ENCODE results near the gene ADCK1.
"Not testable (repeated sequence)": the region's sequence is repeated elsewhere in the genome, so short reads cannot be mapped to it uniquely, and the experiment has no call there.

ADCK1 gene, protein sequence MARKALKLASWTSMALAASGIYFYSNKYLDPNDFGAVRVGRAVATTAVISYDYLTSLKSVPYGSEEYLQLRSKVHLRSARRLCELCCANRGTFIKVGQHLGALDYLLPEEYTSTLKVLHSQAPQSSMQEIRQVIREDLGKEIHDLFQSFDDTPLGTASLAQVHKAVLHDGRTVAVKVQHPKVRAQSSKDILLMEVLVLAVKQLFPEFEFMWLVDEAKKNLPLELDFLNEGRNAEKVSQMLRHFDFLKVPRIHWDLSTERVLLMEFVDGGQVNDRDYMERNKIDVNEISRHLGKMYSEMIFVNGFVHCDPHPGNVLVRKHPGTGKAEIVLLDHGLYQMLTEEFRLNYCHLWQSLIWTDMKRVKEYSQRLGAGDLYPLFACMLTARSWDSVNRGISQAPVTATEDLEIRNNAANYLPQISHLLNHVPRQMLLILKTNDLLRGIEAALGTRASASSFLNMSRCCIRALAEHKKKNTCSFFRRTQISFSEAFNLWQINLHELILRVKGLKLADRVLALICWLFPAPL

DNA sequence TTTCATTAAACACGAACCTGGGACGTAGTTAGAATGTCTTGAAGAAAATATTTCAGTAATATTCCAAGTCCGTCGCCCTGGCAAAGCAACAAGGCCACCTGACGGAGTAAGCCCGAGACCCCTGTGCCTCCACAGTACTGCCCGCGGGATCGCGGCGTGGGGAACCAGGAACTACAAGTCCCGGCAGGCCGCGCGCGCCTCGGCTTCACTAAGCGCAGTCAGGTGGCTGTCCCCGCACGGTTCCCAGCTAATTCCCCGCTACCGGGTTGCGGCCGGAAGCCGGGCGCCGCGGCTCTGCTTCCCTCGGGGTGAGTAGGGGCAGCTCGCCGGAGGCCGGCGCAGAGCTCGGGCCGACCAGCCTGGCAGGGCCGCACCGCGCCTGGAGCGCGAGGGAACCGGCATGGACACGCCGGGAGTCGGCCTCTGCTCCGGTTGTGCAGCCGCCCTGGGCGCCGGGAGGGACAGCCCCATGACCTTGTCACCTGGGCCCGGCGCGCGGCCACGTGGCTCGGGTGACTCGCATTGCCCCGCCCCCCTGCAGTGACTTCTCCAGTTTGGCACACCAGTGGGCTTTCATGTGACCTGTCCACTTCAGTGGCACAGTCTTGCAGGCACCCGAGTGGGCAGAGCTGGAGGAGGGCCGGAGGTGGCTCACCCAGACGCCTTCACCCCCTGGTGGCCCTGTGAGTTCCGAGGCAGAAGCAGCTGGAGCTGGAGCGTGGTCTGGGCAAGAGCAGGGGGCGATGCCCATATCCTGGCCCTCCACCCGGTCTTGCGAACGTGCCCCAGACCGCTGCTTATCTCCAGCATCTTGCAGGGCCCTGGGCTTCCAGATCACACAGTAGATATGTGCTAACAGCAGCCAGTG, at the start of gene ADCK1:
ADCK1 (plus strand) TSS at position 247 of the 868 bp plus-strand sequence. CDS start 18,870 bp downstream, outside the sequence.
- peak; percentile 58 for DNase-seq (ENCODE audit: low read depth, low spot score)

DNA sequence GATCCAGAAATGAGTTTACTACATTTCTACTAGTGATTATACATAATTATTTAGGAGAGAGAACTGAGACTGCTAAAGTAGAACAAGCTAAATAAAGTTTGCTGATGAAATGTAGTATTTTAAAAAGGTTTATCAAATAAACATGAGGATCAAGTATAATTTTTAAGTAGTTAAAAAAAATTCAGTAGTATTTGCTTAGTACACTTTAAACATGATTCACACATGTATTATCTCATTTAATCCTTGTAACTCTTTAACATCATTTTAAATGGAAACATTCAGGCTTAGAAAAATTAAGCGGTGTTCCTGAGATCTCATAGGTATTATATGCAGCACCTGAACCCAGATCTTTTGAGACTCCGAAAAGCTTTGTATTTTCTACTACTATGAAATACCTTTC, 47.6 kb upstream of the ADCK1 start:
- no peak for DNase-seq (ENCODE audit: low read depth, low spot score)

DNA sequence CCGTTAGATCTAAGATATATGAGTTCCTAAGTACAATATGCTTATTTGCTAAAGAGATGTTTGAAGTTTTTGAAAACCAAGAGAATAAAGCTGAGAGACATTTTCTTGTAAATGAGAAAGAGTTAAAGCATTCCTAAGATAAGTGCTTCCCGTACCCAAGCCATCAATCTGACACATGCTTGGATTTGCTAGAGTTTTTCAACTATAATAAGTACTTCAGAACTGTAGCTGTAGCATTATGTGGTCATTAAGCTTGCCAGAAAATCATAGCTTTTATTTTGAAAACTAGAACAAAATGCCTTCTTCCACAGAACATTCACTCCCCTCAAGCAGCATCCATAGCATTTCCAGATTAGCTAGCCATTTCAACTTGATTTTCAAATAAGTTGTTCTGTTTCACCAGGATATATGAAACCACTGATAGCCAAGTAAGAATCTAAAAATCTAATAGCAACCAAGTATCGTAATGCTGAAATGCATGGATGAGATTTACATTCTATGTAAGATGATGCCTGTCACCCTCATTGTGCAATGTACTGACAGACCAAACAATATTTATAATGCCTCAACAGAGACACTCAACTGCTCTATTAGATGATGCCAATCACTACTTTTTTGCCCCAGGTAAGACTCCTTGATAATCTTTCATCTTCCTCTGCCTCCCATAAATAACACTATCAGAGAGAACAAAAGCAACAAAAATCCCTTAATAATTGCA, 47.0 kb upstream of the ADCK1 start:
- no peak for DNase-seq (ENCODE audit: low read depth, low spot score)

DNA sequence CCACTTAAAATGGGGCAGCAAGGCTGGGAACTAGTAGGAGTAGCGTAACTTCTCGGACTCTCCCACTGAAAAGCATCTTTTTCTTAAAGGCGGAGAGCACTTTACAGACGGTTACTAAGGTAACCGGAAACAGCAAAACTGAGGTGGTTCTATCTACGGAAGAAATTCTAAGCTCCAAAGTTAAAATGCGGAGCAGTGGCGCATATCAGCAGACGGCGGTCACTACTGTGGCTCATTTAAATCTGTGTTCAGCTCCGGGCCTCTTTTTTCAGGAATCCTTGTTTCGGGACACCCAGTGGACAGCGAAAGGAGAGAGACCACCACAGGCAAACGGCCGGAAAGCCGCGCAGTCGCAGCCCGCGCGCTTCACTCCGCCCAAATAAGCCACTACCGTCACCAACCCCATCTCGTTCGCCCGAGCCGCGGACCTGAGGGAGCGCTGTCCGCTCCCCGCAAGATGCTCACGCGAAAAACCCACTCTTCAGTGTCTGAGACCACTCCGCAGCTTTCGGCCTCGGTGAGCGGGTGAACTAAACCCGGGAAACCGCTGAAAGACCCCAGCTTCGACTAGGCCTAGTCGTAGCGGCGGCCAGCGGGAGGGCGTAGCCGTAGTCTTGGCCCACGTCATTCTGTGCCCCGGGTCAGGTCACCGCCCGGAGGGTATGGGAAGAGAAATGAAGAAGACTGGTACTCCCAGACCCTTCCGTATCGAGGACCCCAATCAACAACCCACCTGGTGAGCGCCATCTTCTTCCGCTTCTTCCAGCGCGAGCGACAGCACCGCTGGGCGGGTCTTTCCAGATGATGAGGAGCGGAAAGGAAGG, 39.3 kb upstream of the ADCK1 start, which contains the start of gene SNW1:
SNW1 (minus strand) TSS at position 776 of the 824 bp plus-strand sequence; CDS start at position 747, 29 bp downstream.
- peak; percentile 88 for DNase-seq (ENCODE audit: low read depth, low spot score)

DNA sequence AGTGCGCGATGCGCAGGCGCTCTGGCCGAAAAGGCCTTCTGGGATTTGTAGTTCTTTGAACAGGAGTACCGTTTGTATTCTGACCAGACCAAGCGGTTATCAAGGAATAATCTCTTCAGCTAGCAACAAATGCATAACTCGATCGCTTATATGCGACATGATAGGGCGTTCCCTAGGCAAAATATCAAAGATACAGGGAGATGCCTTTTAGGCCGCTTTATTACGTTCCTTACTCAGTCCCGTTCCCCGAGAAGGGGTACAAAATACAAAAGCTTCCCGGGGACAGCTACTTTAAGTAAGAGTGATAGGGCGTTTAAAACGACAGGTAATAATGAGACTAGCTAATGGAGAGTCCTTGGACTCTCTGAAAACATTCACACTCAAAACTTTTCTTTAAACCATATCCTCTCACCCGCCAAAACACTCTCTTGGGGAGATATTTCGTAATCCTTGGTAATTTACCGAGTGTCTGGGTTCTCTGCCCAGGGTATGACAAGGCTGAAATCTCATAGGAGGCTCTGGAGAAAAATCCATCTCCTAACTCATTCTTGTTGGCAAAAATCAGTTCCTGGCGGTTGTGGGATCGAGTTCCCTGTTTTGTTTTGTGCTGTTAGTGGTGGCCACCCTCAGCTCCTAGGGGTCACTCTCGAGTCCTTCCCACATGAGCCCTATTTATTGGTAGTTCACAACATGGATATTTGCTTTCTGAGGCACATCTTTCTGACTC, 38.5 kb upstream of the ADCK1 start:
- no peak for DNase-seq (ENCODE audit: low read depth, low spot score)

DNA sequence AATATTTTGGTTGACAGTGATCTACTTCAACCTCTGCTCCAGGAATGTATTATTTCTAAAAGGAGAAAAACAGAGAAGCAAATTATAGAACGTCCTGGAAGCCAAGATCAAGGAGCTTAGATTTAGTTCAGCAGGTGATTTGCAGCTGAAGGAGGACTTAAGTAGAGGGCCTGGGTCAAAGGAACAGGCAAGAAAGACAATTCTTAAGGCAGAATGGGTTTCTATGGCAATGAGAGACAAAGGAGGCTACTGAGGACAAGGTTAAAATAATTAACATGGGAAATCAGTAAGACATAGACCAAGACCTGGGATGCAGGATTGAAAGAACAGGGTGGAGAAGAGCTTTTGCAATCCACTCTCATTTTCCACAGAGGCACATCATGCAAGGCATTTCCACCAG, 36.6 kb upstream of the ADCK1 start:
- DNase-seq (ENCODE audit: low read depth, low spot score): no peak

DNA sequence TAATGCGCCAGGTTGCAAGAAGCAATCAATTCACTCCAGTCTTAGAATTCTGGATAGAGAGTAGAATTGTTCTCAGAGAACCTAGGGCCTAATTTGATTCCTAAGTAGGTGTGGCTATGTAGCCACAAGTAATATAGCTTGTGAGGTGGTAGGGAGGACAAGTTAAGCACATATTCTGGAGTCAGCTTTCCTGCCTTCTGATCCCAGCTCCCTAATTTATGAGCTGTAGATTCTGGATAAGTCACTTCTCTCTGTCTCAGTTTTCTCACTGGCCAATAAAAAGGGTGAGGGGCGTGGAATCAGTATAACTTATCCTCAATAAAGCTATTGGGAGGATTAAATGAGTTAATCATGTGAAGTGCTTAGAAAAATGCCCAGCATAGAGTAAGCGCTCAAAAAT, 35.9 kb upstream of the ADCK1 start:
- no peak for DNase-seq (ENCODE audit: low read depth, low spot score)

DNA sequence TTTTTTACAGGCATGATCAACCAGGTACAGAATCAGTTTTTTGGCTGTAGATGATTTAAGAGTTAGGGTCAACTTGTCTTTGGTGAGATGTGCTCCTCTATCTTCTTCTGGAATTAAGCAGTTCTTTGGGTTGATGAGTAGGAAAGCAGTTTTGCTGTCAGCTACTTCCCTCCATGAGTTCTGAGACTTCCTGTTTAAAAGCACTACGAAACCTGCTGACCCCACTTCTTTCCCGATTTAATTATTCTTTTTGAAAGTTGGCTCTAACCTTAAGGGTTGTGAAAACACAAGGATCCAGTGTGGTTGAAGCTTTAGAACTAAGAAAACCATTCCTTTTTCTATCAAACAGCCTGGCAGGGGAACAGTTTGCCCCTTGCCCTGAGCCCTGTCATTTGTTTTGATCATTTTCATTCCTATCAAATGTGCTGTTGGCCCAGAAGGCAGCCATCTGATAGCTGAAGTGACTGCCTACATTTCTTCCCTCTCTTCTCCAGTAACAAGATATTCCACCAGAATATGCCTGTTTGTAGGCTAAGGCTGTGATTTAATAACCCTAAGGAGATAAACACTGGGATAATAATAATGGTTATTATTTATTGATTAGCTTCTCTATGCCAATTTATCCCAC, 31.4 kb upstream of the ADCK1 start:
- not testable (repeated sequence) for DNase-seq (ENCODE audit: low read depth, low spot score)

DNA sequence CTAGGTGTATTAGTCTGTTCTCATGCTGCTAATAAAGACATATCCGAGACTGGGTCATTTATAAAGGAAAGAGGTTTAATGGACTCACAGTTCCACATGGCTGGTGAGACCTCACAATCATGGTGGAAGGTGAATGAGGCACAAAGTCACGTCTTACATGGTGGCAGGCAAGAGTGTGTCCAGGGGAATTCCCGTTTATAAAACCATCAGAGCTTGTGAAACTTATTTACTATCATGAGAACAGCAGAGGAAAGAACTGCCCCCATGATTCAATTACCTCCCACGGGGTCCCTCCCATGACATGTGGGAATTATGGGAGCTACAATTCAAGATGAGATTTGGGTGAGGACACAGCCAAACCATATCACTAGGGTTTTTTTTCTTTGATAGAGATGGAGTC, 25.9 kb upstream of the ADCK1 start:
- DNase-seq (ENCODE audit: low read depth, low spot score): not testable (repeated sequence)

DNA sequence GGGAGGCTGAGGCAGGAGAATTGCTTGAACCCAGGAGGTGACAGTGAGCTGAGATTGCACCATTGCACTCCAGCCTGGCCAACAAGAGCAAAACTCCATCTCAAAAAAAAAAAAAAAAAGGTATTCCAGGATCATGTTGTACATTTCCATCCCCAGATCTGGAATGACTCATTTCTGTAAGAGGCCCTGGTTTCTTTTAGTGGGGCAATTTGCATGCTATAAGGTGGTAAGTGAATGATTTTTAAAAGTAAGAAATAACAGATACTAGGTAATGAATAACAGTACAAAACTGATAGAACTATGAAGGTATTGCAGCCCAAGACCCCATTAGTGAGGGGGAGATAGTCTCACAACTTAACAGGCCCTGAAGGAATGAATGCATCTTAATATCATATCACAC, 17.7 kb upstream of the ADCK1 start:
- DNase-seq (ENCODE audit: low read depth, low spot score): no peak

DNA sequence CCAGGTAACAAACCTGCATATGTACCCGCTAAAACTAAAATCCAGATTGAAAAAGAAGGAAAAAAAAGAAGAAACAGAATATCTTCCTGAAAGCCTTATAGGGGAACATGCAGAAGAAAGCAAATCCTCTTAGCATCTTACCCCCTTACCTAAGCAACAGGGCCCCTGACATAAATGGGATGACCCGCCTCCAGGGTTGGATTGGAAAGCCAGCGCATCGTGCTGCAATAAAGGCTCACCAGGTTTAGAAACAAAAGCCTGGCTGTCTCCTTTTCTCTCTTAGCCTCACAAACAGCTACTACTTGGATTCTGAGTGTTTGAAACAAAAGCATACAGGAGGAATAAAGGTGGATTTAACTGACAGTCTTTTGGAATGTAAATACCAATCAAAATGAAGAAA, 13.8 kb upstream of the ADCK1 start:
- DNase-seq (ENCODE audit: low read depth, low spot score): no peak

DNA sequence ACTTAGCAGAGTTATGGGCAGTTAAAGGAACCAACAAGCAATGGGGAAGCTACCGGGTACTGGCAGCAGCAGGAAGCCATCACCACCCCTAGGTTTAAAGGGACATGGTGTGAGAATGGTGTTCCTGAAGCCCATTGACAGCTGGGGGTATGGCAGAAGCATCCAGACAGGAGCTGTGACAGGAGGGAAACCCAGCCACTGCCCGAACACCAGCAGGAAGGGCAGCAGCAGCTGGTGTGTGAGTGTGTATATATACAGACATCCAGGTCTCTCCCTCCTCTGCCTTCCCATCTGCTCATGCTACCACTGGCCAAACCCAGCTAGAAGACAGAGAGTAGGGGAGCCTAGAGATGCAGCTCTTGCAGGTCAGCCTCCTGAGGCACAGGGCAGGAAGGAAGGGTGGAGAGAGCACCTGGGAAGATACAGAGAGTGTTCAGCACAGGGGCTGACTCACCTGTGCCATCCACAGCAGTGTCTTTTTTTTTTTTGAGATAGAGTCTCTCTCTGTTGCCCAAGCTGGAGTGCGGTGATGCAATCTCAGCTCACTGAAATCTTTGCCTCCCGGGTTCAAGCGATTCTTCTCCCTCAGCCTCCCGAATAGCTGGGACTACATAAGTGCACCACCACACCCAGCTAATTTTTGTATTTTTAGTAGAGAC, 9.2 kb upstream of the ADCK1 start:
- DNase-seq (ENCODE audit: low read depth, low spot score): no peak

DNA sequence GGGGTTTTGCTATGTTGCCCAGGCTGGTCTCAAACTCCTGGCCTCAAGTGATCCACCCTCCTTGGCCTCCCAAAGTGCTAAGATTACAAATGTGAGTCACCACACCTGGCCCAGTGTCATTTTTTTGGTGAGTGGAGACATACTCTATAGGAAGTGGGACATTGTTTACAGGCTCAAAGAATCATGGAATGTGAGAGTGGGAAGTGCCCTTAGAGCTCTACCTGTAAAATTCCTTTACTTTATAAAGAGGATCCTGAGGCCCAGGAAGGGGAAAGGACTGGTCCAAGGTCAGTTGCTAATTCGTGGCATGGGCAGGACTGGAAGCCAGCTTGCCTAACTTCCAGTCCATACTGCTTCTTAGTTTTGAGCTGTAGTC, 8.7 kb upstream of the ADCK1 start:
- DNase-seq (ENCODE audit: low read depth, low spot score): no peak

DNA sequence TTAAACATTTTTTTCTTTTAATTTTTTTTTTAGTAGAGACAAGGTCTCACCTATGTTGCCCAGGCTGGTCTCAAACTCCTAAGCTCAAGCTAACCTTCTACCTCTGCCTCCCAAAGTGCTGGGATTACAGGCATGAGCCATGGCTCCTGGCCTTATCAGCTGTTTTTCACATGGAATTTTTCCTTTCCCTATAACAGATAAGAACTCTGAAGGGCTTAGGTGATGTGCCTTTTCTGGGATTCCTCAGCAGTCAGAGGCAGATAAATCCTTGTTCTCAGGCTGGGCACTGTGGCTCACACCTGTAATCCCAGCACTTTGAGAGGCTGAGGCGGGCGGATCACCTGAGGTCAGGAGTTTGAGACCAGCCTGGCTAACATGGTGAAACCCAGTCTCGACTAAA, 6.7 kb upstream of the ADCK1 start:
- DNase-seq (ENCODE audit: low read depth, low spot score): not testable (repeated sequence)

DNA sequence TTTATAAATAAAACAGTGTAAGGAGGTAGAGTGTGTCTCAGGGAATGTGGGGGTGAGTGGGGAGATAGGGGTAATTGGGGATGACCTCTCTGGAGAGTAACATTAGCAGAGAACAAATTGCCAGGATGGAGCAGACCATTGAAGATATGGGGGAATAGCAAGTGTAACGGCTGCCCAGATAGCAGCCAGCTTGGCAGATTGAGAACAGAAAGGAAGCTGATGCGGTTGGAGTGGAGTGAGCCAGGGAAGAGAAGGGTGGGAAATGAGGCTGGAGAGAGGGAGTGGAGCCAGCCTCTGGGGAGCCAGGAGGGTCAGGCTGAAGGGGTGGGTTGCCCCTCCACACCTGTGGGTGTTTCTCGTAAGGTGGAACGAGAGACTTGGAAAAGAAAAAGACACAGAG, 5.6 kb upstream of the ADCK1 start:
- DNase-seq (ENCODE audit: low read depth, low spot score): no peak

DNA sequence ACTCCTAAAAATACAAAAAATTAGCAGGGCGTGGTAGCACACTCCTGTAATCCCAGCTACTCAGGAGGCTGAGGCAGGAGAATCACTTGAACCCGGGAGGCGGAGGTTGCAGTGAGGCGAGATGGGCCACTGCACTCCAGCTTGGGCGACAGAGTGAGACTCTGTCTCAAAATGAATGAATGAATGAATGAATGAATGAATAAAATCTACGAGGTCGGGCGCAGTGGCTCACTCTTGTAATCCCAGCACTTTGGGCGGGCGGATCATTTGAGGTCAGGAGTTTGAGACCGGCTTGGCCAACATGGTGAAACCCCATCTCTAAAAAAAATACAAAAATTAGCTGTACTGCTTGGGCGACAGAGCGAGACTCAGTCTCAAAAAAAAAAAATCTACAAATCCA, 453 bp upstream of the ADCK1 start:
- DNase-seq (ENCODE audit: low read depth, low spot score): not testable (repeated sequence)

DNA sequence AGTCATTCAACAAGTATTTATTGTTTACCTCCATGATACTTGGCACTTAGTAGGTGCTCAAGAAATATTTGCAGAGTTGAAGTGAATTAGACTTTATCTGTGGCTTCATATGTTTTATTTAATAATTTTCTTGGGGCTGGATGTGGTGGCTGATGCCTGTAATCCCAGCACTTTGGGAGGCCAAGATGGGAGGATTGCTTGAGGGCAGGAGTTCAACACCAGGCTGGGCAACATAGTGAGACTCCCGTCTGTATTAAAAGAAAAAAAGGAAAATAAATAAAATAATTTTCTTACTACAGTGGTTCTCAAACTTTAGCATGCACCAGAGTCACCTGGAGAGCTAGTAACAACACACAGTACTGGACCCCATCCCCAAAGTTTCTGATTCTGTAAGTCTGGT, 905 bp downstream of the ADCK1 start:
- no peak for DNase-seq (ENCODE audit: low read depth, low spot score)

DNA sequence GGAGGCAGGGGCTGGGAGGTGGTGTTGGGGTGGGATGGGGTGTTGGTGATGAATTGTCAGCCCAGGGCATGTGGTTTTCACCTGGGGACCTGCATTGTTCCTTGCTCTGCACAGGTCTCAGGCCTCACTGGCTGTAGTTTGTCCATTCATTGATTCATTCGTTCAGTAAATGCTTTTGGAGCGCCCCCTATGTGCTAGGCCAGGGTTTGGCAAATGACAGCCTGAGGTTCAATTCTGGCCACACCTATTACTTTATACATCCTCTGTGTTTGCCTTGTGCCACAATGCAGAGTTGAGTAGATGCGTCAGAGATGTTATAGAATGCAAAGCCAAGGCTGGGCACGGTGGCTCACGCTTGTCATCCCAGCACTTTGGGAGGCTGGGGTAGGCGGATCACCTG, 4.7 kb downstream of the ADCK1 start:
- no peak for DNase-seq (ENCODE audit: low read depth, low spot score)

DNA sequence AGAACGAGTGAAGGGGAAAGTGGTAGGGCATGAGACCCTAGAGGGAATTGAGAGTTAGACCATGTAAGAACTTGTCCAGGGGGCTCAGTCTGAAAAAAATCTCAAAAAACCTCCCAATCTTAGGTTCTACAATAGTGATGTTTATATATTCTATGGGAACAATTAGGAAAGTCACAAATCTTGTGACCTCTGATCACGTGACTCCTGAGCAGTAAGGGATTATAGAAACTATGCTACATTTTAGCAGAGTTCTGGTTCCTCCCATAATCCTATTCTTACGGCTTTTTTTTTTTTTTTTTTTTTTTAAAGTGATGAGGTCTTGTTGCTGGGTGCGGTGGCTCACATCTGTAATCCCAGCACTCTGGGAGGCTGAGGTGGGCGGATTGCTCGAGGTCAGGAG, 5.8 kb downstream of the ADCK1 start:
- no peak for DNase-seq (ENCODE audit: low read depth, low spot score)

Data from activated CD4-positive, CD25-positive, alpha-beta regulatory T cell treated with anti-CD3 and anti-CD28 coated beads, Interleukin-2, amount 50 U/mL, for 16 hours (primary cell).